DMS79 treated with DMSO at 0.1 percent for 48 hours (cell line): ENCODE data around the gene POU2F1.
A peak's percentile ranks its signal among the peaks of the same experiment; 100 is the strongest.

Source experiments
- DNase-seq: peaks from one replicate; lab custom pipeline; 2025; lab: John Stamatoyannopoulos, UW

POU2F1 gene

DNA sequence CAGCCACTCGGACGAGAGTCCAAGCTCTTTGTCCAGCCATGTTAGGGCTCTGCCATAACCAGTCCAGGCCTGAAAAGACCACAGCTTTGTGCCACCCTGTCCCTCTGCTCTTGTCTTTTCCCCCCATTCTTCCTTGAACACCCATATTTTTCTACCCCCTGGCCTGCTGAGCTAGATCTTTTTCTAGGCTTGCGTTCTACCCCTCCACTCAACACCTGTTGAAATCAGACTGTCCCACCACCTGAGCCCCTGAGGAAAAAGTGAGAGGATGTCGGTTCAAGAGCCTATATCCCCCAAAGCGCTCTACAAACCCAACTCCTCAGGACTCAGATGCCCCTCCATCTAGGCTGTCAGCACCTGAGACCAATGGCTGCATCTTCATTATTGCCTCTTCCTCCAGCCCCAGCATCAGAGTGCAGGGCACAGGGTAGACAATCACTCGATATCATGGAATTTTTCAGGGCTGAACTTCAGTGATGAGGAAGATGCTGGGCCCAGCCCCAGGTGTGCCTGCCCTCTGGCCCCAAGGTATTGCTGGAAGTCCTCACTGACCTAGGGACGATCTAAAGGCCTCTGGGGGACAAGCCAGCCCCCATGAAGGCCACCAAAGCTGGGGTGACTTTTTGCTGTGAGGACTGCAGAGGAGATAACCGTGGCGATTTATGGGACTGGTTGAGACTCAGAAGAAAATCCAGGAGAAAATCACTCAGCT lies 222.3 kb downstream of the POU2F1 start:
- no peak for DNase-seq

DNA sequence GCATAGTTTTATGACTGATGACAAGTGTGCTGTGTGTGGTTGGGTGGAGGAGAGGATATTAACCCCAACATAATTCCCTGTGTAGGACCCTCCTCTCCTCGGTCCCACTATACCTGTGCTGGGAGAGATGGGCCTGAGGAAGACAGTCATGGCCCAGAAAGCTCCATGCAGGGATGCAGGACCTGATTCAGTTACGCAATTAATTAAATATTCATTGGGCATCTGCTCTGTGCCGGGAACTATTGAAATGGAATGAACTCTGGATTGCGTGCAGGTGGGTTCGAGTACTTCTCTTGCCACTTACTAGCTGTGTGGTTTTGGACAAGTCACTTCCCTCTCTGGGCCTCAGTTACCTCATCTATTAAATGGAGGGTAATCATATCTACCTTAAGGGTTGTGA lies 223.1 kb downstream of the POU2F1 start:
- no peak for DNase-seq

DNA sequence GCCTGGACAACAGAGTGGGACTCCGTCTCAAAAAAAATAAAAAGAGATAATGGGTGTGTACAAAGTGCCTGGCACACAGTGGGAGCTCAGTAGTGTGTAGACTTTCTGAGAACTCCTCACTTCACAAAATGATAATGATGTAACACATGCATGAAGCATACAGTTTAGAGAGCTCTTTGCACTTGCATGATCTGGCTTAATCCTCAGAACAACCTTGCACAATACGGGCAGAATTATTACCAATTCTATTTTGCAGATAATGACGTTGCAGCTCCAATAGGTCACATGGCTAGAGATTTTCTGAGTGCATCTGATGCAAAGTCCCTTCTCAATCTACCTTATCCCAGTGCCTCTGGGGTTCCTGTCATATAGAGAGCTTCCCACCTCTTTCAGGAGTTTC lies 226.3 kb downstream of the POU2F1 start:
- no peak for DNase-seq

DNA sequence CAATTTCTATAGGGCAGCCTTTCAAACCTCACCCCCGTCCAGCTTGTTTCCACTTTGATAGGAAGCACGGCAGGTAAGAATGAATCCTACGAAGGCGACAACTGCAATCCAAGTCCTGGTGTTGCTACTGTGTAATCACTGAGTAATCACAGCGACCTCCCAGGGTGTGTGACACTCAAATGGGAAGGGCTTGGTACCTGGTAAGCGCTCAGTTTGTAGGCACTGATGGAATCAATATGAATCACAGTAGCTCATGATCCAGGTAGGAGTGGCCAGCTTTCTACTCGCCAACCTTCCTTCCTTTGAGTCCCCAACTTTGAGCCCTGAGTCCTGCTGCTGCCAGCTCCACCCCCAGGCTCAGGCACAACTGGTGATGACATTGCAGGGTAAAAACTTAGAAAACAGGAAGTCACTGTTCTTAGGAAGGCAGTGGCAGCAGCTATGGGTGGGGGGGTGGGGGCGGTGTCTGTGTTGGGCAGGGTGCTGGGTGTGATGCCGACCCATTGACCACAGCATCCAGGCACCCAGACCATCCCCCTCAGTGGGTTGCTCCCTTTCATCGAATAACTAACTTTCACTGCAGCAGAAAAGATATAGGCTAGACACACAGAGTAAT lies 226.9 kb downstream of the POU2F1 start:
- no peak for DNase-seq

DNA sequence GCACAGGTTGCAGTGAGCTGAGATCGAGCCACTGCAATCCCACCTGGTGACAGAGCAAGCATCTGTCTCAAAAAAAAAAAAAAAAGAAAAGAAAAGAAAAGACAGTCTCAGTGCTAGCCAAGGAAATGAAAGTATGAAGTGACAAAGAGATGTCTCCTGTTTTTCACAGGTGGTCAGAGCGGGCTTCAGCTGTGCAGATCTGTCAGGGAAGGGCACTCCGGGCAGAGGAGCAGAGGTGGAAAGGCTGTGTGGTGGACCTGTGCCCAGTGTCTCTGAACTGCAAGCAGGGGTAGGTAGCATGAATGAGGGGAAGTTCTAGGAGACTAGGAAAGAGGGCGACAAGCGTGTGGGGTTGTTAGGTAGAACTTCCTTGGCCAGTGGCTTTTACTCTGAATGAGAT lies 230.2 kb downstream of the POU2F1 start:
- no peak for DNase-seq

DNA sequence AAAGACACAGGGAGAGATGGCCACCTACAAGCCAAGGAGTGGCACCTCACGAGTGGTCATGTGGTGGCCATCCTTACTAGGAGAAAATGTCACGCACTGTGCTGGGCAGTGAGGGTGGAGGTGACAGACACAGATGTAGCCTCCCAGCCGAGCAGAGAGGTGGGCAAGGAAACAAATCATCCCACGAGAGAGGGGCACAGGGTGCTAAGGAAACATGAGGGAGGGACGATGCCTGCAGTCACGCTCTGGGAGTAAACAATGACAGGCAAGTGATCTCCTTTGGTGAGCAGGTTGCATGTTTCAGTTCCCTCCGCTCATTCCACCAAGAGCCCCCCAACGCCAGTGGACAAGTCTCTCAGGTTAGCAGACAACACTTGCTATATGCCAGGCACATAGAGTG lies 231.8 kb downstream of the POU2F1 start:
- no peak for DNase-seq

DNA sequence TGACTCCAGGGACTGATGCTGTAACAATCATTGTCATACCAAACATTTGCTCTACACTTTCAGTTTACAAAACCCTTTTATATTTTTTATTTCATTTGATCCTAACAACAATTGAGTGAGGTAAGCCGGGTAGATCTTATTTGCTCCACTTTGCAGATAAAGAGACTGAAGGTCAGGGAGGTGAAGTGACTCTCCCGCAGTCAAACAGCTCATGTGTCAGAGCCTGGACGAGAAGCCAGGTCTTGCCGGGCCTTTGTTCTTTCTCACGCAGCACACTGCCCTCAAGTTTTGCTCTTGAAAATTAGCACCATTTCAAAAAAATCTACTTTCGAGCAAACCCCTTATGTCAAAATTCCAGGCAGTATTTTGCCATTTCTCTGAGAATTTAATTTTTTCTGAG lies 232.4 kb downstream of the POU2F1 start:
- no peak for DNase-seq

DNA sequence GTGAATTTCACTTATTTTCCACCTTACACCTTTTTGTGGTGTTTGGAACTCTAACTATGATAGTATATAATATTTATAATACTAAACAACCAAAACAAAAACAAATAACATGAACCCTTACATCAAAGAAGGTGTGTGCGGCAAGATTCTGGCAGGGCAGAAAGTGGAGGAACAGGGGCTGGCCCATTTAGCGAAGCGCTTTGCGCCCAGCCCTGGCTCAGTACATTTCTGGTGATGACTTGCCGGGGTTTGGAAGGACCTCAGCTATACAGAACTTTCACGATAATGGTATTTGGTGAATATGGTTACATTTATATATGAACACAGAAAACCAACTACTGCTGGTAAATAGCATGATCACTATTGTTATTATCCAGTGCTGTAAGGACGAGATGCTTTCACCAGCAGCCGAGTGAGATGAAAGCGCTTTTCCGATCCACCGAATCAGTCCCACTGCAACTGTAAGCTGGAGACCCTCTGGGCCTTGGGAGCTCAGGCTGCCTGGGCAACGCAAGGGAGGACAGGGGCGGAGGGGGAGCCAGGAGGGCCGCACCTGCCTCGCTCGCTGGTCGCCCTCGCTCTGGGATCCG lies 233.7 kb downstream of the POU2F1 start:
- DNase-seq = peak; percentile 30

DNA sequence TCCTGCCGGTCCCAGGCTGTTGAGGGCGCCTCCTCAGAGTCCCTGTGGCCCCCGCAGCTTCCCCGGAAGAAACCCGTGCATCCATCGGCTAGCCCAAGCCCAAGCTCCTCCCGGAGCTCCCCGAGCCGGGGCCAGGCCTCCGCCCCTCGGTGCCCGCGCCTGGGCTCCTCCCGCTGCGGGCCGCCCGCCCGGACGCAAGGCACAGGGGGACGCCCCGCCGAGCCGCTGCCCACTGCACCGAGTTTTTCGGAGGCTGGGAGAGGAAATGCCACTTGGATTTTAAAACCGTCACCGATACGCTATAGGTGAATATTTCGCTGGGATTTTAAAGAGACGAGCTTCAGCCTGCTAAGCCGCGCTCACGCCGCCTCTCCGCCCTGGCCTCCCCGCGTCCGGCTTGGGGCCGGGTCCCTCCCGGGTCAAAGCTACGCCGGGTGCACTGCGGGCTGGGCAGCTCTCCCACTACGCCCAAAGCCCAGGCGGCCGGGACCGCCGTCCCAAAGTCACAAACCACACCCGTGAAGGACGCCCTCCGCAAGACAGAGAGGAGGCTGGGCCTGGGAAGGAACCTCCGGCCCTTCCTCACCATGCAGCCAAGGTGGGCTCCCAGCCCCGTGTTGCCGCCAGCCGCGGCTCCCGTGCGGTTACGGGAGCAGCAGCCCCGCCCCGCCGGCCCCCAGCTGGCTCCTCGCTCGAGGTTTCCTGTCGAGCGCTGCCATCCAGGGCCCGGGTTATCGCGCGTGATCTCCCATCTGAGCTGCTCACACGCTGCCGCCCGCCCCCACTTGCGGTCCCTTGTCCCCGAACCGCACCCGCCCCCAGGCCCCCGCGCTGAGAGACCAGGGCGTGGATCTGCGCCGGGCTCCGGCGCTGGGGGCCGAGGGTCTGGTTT lies 234.5 kb downstream of the POU2F1 start:
- DNase-seq = peak; percentile 15

DNA sequence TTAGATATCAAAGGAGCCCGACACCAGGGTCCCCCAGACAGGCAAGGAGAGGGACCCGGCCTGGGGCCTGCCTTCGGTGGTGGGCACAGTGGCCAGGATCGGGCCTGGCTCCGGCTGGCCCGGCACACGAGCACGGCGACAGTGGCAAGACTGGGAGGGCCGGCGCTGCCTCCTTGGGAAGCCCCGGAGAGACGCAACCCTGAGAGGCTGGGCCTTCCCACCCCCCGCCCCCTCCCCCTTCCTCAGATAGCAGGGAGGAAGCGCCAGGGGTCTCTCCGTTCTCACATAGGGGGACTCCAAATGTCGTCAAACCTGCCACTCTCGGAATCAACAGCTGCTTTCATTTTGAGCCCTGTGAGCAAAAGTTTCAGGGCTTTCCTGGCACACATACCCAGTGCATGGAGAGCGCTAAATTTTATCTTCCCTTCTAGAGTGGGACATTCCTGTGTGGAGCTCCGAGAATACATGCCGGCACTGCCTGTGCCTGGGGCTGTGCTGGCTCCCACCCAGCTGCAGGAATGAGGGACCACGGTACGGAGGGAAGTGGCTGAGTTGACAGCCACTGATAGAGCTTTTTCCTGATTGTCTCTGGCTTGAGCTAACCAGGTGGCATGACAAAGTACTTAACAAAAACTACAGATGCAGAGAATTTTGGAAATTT lies 235.2 kb downstream of the POU2F1 start:
- DNase-seq = peak; percentile 20

DNA sequence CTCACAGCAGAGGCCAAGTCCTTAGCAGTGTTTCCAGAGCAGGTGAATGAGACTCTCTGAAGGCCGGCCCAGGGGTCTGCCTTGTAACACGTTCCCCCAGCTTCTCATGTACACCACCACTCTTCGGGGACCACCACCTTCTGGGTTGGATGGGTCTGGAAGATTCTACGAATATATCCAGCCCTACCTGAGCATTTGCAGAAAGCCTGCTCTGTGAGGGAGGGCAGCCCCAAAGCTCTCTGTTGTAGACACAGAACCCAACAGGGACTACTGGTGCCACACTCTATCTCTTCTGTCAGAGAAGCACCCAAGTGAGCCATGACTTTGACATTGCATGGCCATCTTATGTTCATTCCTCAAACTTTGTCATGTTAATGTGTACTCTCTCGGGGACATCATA lies 235.8 kb downstream of the POU2F1 start:
- DNase-seq = no peak

DNA sequence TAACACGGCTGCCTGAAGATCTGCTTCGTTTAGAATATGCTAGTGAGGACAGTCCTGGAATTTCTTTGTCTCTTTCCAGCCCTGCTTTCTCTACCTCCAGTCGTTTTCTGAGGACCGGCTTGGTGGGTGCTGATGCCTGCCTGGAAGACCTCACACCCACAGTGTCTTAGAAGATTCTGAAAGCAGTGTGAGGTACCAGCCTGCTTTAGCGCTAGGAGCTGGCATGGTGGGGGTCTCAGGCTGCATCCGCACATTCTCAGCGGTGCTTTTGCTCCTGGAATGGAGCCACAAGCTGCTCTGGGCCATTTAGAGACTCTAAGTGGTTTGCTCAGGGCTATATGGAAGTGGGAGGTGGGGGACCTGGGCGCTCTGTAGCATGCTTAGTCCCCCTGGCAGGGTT lies 236.2 kb downstream of the POU2F1 start:
- peak; percentile 8 for DNase-seq

DNA sequence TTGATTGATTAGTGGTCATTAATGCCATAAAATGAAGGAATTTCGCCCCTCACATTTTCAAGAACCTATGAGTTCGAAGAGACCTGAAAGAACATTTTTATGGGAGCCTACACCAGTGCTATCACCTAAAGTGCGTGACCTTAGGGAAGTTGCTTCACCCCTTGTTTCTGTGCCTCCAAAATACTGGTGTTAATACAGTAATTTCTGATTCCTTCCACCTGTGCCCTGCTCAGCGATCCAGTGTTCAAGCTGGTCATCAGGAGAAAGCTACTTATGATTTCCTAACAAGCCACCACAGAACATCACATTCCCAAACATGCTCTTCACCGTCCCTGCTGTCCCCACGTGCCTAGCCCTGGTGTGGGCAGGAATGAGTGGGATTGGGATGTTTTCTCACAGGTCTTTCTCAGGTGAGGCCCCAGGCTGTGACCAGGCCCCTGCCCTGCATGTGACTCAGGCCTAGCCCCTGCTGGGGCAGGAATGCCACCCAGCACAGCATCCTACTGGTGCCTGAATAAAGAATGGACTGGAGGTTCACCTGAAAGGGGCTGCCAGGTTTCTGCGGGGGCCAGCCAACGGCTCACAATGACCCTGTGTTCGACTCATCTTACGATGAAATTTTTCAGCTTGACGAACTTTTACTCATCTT lies 237.4 kb downstream of the POU2F1 start:
- DNase-seq = no peak

DNA sequence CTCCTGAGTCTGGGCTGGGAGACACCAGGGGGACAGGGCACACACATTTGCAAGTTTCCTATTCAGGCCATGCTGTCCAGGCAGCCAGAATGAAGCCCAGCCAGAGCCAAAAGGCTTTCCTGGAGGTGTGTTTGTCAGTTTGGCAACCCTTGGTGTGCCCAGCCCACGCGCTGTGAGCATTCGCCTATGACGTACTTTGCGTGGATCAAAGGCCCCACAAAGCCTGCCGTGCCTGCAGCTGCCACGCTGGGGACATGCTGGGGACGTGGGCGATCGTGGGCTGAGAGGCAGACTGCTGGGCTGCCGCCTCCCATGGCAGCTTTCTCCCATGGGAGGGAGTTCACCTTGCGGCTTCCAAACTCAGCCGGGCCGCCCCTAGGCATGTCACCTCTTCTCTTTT lies 240.2 kb downstream of the POU2F1 start:
- no peak for DNase-seq

DNA sequence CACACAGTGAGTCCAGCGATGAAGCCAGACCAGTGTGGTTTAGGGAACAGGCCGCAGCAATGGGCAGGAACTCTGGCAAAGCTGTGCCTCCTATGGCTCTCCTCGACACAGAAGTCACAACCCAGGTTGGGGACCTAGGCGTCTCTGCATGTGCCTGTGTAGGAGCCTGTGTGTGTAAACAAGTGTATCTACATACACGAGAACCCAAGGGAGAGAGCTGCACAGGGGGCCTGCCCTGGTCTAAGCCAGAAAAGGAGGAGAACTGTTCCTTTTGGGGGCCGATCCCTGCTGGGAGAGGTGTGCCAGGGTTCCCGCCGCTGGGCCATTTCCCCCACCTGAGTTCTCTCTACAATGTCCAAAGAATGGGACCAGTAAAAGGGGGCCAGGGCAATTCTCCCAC lies 241.7 kb downstream of the POU2F1 start:
- no peak for DNase-seq

DNA sequence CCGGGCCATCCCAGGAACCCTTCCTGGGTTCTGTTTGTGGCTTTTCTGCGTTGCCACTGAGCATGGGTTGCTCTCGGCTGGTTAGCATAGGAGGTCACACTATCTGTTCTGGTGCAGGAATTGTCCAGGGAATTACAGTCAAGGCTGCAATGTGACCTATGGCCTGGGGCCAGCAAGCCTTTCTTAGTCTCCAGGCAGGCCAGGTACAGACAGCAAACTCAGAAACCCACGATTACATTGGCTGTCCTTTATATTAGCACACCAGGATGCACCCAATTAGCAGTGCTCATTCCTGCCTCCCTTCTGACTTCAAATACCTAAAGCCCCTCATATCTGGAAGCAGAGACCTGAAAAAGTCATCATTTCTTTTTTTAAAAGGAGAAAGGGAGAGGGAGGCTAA lies 242.4 kb downstream of the POU2F1 start:
- no peak for DNase-seq

DNA sequence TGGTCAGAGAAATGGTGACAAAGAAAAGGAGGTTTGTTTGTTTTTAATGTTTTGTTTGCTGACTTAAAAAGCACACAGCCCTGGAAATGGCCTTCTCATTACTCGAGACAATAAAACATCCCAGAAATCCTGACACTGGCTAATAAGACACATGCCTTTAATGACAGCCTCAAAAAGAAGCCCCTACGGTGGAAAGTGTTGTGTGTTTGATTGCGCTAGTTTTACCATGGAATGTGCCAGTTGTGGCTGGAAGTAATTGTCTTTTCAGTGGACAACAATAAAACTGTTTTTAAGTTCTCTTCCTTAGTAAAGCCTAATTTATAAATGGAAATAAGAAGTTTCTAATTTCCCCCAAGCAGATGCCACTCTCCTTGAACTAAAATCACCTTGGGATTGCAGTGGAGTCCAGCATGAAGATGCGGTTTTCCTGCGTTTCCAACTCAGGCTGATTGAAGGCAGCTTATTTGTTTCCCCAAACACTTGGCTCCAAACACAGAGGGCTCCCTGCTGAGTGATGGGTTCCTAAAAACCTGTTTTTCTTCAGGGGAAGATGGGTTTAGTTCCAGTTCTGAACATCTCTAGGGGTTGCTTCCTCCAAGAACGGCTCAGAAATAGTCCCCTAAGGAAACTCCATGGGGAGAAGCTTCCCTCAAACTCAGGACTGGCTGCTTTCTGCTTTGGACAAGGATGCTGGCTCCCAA lies 243.3 kb downstream of the POU2F1 start:
- no peak for DNase-seq

DNA sequence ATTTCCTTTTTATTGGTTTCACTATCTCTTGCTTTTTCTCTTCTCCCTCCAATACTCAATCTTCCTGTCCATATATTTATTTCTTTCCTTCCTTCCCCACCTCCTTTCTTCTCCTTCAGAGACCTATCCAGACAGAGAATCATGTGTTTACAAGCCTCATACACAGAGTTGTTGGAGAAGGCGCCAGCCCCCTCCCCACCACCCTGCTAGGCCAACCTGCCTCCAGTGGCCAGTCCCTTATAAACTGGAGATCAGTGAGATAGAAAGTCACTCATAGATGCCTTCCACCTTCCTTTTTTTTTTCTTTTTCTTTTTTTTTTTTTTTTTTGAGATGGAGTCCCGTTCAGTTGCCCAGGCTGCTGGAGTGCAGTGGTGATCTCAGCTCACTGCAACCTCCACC lies 244.3 kb downstream of the POU2F1 start:
- DNase-seq = no peak

DNA sequence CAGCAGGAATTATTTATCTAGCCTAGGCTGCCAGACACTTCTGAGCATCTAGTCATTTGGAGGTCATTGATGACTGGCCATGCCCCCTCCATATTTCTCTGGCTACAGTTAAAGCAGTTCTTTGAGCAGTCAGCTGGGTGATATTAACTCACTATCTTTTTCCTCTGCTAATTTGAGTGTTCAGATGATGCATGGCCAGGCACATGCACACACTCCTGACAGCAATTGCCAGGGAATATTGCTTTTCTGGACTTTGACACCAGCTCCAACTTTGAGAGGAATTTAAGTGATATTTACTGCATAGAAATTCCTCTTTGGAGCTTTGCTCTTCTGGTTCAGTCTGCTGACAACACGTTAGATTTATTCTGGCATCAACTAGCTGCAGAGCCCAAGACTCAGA lies 245.1 kb downstream of the POU2F1 start:
- no peak for DNase-seq

DNA sequence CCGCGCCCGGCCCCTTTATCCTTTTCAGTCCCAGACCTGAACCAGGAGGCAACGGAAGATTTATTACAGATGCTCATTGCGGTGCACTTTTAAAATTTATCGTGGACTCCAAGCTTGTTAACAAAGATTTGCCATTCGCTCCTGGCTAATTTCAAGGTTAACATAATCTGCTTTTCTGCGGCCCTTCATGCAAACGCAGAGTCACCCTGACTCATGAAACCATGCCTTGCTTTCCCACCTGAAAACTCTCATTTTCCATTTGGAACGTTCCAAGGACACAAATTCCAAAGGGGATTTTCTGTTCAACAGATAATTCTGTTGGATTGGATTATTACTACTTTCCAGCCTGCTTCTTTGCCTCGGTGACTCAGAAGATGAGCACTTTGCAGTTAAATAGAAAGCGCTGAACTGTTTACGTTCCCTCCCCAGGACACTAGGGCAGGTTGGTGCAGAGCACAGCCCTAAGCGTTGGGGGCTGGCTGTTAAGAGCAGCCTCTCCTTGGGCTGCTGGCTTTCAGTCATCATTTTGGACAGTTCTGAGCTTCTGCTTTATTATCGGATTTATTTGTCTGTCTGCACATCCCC lies 246.5 kb downstream of the POU2F1 start:
- no peak for DNase-seq

DNA sequence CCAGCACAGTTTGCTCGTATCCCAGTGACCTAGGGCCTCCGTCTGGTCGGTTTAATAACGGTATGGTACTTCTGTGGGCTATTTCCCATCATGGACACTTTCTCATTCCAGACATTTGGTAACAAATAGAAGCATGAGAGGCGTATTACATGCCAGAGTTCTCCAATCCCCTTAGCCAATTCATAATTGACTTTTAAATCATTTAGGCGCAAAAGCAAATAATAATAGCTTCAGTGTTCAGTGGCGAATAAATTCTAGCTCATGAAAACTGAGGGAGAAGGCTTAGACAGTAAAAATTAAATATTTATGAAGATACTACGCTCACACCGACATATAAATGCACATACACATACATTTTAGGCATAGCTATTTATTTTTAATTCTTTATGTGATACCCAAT lies 247.1 kb downstream of the POU2F1 start:
- DNase-seq = no peak
